Fibroblast of the conjunctiva (primary cell): Measurements from ENCODE around the gene VWA8.
A peak's percentile ranks its signal among the peaks of the same experiment; 100 is the strongest.

Experiments
- DNase-seq: peaks from one replicate; pipeline ENCODE4 v3.0.0-alpha.2; 2010; ENCODE audit warnings: low read depth

VWA8 gene

DNA sequence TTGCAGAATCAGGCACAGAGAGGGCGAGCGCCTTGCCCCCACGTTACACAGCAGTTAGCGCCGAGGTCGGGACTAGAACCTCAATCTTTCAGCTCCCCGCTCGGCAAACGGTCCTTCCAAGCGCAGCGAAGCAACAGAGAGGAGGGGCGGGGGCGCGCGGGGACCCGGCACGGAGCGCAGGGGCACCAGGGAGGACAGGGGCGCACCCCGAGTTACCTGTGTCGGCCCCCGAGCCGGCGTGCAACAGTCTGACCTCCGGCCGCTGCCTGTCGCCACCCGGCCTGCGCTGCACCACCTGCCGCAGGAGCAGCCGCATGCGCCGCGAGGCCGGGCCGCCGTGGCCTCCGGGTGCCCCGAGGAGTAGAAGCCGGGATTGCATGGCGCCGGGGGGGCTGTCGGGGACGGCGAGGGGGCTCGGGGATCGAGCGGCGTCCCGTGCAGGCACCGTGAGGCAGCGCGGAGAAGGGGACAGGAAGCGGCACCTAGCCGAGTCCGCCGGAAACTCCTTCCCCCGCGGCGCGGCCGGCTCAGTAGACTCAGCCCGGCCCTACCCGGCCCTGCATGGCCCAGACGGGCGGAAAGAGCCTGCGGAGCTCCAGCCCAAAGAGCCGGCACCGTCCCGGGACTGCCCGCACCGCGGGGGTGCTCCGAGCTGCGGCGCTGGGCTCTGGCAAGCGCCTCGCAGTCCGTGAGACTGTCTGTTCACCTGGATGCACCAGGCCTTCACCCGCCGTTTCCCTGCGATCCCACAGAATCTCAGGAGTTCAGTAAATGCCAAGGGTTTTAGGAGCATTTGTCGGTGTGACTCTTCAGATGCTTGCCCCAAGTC lies at the start of gene VWA8:
Gene VWA8 (minus strand): TSS at position 473 of the 829 bp plus-strand sequence. CDS start 94 bp downstream, at position 379.
- peak; percentile 57 for DNase-seq

DNA sequence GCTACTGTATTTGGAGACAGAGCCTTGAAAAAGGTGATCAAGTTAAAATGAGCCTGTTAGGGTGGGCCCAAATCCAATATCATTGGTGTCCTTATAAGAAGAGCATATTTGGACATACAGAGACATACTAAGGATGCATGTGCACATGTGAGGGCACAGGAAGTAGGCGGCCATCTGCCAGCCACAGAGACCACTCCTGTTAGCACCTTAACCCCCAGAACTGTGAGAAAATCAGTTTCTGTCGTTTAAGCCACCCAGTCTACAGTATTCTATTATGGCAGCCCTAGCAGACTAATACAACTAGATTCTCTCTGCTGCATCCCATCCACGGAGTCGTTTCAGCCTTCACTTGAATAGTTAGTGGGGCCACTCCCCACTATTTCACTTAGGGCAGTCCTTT lies 48.1 kb upstream of the VWA8 start:
- no peak for DNase-seq

DNA sequence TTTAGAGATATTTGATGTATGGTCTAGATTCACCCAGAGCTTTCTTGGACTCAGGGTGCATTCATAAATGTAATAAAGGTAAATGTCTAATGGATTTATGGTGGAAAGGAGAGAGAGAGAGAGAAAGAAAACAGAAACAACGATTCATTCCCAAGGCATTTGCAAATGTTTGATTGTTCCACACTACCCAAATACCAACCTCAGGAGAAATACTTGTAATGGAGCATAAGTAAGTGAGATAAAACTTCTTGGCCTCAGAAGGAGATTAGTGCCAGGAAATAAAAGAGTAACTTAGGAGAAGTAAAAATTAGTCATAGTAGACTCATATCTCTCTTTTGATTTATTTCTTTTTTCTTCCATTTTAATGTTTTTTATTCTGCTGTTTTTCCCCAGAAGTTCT lies 46.9 kb upstream of the VWA8 start:
- DNase-seq = no peak

DNA sequence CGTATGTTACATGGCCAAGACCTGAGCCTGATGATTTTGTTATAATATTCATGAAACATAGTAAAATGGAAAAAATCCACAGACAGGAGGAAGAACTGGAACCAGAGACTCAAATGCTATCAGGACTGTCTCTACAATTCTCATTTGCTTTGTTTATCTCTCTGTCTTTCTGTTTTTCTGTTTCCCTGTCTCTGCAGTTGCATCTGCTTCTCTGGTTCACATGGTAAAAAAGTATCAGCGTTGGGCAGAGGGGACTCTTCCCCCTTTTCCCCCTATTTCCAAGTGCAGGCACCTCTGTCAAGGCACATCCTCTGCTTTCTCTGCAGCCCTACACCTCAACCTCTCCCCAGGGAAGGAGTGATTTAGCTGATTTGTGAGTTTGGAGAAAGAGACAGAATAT lies 41.2 kb upstream of the VWA8 start:
- no peak for DNase-seq

DNA sequence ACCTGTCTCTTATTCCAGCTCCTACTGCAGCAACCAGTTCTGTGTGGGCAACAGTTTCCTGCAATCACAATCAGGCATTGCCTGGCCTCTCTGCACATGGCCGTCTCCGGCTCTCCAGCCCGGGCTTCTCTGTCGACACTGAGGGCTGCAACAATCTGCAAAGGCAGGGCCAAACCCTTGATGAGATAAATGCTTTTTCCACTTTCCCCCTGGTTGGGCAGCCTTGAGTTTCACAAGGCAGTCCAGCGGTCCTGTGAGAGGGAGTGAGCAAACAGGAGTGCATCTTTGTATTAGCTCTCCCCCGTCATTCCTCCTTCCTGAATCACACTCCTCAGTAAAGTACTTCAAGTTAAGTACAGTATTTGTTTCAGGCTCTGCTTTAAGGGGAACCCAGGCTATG lies 40.7 kb upstream of the VWA8 start:
- DNase-seq = no peak

DNA sequence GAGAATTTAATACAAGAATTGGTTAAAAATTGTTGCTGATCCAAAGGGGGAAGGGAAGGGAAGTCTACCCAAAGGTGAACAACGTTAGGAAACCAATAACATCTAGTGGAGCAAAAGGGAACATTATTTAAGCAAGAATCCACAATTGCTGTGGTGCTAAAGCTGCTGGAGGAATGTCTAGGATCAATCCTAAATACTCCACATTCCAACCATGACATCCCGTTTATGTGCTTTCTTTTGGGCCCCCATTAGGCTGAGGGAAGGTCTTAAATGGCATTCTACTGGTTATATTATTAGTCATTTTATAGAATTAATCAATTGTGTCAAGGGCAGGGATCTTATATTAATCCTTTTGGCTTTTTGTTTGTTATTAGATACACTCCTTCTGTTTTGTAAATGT lies 39.9 kb upstream of the VWA8 start:
- DNase-seq = no peak

DNA sequence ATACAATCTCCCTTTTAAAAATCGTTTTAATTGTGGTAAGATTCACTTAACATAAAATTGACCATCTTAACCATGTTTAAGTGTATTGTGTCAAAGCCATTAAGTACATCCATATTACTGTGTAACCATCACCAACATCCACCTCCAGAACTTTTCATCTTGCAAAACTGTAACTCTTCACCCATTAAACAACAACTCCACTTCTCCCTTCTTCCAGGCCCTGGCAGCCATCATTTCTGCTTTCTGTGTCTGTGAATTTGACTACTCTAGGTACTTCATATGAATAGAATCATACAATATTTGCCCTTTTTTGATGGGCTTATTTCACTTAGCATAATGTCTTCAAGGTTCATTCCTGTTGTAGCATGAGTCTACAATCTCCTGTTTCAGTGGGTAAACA lies 36.5 kb upstream of the VWA8 start:
- no peak for DNase-seq

DNA sequence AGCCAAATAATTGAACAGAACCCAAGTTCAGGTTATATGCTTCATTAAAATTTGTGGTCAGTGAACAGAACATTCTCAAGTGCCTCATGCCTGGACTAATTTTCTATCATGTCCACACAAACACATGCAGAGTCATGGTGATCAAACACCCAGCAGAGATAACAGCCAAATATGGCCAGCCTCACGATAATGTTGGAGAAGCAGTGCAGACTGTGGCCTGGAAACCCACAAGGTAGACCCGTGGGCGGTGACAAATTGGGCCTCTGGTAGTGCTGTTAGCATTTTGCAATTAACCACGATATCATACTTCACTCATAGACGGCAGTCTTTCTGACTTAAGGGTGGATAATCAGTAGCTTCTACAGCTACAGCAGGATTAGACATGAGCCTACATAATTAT lies 35.0 kb upstream of the VWA8 start:
- no peak for DNase-seq

DNA sequence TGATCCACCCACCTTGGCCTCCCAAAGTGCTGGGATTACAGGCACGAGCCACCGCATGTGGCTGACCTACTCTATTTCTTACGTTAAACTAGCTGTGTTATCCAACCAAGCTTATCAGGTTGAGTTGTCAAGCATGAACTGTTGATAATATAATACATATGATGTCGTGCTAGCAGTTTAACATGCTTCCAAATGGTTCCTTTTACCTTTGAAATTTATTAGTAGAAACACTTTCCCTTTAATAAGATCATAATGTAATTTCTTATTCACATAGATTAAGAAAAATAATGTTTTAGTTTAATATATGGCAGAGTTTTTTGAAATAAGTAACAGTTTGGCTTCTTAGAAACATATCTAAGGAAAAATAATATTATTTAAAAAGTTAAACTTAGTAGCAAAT lies 34.4 kb upstream of the VWA8 start:
- DNase-seq = no peak

DNA sequence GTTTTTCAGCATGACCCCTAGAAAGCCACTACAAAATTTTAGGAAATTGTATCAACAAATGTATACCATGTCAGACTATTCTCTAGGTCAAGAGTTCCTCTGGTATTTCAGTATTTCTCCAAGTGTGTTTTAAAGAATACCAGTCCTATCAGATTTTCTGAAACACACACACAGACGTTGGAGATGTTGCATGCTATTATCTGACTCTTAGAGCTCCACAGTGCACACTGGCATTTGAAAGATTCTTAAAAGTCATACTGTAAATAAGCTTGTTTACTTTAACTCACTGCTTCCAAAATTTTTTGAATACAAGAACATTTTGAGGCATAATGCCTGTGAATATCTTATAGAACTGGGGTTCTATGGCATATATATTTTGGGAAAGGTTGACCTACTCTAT lies 33.8 kb upstream of the VWA8 start:
- DNase-seq = no peak

DNA sequence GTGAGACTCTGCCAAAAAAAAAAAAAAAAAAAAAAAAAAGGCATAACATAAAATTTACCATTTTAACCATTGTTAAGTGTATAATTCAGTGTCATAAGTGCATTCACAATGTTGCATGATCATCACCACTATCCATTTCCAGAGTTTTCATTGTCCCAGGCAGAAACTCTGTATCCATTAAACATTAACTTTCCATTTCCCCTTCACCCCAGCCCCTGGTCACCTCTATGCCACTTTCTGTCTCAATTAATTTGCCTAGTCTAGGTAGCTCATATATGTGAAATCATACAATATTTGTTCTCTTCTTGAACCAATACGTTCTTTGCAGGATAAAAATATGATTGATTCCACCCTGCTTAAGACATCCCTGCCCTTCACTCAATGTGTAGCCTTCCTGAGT lies 31.0 kb upstream of the VWA8 start:
- DNase-seq = no peak

DNA sequence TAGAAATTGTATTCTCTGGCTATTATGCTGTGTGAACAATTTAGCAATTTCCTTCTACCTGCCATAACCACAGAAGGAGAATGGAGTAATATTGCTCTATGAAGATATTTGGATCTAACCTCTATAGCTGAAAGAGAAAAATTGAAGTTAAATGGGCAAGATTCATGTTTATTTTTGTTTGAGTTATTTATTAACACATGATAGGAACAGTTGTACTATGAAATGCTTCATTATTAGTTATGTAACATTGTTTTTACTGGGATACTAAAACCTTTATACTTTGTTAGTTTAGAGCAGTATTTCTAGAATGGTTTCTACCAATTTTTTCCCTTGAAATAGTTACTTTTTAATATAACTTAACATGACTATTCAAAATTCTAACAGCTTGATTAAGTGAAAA lies 27.3 kb upstream of the VWA8 start:
- DNase-seq = no peak

DNA sequence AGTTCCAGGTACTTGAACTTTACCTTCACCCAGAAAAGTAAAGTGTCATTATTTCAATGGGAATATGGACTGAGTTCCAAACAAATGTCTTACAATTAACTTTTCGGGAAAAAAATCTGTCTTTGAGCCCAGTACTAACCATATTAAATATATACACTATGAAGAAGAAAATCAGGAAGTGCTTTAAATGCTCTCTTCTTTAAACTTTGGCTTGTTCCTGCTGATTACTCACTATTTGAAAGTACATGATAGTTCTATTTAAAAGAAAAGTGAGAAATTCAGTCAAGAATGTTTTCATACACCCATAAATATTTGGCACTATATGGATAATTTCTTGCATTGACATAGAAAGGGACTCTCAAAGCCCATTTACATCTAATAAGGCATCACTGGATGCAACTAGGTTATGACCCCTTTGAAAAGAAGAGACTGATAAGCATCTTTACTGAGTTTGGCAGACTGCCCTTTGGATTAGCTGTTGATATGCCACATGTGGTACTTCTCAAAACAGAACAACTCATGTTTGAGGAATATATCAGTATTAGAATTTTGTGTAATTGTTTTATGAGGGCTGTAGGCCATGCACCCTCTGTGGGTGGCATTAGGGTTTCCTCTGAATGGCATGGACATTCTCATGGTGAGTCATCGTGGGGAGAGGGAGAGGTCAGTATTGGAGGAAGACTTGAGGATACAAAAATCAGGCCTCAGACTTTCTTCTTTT lies 25.0 kb upstream of the VWA8 start:
- peak; percentile 5 for DNase-seq

DNA sequence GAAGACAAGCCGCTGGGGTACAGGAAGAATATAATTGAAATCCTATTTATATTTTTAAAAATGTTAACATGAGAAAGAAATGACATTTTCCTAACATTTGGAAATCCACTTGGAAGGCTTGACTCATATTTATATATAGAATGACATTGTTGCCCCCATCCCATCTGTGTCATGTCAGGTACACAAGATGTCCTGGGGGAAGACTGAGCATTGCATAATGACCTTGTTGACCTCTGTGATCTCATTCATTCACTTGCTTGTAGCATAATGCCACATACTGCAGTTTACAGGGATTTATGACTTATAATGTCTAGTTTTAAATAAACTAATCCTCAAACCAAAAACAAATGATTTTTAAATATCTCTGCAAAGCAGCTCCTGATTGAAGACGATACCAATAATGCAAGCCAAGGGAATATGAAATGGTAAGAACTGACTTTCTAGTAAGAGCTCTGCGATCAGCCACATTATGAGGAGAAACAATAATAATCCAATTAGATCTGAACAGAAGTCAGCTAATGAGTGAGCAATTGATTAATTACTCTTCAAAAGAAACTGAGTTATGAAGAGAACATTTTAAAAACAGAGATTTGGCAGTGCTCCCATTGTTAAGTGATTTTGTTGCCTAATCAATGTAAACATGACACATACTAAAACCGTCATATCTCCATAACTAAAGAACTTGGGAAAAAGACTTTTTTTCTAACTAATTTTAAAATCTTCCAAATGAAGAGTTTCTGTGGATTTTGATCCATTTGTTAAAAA lies 21.2 kb upstream of the VWA8 start:
- no peak for DNase-seq

DNA sequence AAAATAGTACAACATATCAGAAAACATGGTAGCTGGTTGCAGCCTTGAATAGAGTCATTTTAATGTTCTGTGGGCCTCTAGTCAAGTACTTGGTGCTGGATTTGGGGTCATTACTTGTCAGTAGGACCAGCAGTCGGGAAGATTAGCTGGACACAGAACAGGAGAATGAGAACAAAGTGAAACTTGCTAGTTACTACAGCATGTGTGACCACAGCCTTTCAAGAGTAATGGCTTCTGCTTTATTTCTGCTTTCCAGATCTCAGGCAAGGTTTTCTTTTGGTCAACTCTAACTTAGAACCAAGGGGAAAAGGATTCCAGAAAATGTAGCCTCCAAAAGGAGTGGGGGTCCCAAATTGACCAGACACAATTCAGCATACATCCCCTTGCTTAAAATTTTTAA lies 17.1 kb upstream of the VWA8 start:
- DNase-seq = no peak

DNA sequence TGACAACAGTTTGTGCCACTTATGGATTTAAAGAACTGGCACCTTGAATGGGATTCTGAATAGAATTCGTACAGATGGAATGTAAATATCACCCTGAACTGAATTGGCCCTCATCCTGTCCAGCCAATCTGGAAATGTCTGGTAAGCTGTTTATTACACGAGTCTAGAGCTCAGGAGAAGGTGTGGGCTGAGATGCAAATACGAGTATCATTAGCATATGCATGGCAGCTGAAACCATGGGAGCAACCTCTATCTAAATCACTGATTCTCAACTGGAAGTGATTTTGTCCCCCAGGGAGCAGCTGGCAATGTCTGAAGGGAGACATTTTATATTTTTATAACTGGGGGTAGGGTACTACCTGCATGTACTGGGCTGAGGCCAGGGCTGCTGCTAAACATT lies 15.6 kb upstream of the VWA8 start:
- no peak for DNase-seq

DNA sequence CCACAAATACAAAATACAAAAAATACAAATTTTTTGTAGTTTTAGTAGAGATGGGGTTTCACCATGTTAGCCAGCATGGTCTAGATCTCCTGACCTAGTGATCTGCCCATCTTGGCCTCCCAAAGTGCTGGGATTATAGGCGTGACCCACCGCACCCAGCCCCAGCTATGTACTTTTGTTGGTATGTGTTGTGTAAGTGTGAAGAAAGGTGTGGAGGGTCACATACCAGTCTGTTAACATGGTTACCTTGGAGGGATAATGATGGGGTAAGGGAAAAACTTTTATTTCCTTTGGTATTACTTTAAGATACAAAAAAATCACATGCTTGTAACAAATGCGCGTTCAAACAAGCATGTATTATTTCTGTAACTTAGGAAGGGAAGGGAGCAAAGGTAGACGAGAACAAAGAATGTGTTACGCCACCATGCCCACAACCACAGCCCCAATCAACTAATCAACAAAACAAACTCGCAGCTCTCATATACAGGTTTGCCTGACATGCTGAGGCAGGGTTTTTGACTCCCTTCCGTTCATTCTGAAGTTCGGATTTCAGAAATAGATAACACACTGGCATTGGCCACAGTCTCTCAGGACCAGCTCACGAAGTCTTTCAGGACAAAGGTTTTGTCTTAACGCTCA lies 13.5 kb upstream of the VWA8 start:
- no peak for DNase-seq

DNA sequence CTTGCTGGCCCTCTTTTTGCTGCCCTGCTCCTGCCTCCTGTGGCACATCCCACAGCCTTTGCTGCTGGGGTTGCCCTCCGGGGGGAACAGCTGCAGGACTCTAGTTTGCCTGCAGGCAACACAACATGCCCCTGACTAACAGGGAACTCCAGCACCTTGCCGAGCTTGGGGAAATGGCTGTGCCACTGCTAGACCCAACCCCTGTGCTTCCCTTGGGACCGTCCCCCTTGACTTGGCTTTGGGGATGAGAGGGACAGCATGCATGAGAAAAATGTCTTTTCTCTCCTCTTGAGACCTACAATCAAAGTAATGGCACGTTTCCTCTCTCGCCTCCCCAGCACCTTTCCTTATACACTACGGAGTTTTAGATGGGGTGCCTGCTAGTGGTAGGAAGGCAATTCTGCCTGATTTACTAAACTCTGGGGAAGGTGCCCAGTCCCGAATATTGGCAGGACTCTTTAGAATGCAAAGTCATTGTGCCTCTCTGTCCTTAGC lies 12.4 kb upstream of the VWA8 start:
- no peak for DNase-seq

DNA sequence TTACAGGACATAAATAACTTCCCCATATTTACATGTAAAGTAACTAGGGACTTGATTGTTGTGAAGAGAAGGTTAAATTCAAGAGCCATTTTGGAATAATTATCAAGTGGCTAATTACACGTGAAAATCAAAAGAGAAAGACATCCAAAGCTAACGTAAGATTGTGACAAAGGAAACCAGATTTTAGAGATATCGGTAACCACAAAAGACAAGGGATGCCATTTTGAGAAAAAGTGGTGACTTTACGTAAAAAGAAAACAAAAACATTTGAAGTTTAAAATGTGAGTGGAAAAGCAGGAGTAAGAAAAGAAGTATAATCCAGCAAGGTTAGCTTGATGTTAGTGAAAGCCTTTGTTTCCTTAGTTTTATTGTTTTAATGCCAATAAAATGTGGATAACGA lies 10.9 kb upstream of the VWA8 start:
- no peak for DNase-seq

DNA sequence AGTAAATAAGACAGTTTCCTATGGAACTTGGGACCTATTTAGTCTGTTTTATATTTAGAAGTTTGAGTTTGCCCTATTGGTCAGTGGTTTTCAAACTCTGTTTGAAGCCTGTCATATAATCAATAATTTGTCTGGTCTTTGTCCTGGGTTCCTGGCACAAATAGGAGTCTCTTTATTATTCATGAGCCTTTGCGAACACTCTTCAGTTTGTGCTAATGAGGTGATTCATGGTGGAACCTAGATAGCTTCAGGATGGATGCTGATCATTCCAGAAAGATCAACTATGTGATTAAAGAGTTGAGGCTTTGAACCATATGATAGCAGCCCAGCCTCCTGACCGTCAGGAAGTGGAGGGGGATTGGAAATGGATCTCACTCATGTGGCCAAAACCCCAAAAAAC lies 10.0 kb upstream of the VWA8 start:
- no peak for DNase-seq

DNA sequence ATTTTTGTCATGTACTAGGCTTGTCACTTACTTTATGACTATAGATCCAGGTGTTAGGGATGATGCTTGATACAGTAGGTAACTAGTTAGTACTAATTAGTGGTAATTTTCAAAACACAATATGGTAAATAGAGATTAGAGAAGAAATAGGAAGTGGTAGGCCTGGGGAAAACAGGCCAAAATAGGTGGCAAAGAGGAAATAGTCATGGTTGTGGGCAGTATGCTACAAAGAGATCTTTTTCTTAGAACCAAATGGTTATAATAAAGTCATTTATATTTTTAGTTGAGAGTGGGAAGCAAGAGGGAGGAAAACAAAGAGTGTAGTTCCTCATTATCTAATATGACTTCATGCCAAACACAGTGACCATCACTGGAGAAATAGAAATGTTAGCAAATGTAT lies 9.1 kb upstream of the VWA8 start:
- no peak for DNase-seq

DNA sequence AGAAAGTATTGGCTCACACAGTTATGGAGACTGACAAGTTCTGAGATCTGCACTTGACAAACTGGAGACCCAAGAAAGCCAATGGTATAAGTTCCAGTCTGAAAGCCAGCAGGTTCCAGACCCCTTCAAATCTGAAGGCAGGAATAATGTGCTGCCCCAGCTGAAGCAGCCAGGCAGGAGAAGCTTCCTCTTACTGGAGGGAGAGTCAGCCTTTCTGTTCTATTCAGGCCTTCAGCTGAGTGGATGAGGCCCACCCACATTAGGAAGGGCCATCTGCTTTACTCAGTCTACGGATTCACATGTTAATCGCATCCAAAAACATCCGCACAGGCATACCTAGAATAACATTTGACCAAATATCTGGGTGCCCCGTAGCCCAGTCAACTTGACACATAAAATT lies 8.2 kb upstream of the VWA8 start:
- DNase-seq = no peak
